ENCODE data around the gene TNNI3K. TPM values are rescaled to one million over a fixed set of nuclear protein-coding genes. Genes with fewer than 3 reads are reported as not detected.

The TNNI3K gene
- total RNA-seq, 1 experiment from 2014 or later, result 0.49 TPM

DNA sequence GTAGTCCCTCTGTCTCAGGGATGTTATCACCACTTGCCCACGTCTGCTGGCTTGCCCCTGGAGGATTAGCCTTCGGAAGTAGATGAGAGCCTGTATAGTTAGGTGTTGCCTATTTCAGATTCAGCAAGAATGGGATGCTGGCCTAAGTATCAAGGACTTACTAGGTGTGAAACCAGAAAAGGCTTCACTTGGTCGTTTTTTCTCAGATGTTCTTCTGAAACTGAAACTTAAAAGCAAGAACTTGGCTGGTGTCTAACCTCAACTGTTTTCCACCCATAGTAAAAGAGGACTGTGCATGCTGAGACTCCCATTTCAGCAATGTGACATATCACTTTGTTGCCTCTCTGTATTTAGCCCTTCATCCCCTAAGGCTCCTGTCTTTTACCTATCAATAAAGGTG, 344.2 kb downstream of the TNNI3K start:
- CTCF ChIA-PET, result no interaction called here
- POLR2A ChIA-PET, result no interaction called here
- H3K27ac ChIP-seq (ENCODE audit: low read depth, low read length), result no peak overlapping the region
- intact Hi-C loops (cut with micrococcal nuclease), result no loop called here
- H3K9me2 ChIP-seq (ENCODE audit: insufficient read depth), result no peaks in the 10 kb centered on the region
- no peaks in the 10 kb centered on the region for H3K9me3 ChIP-seq (ENCODE audit: control insufficient read depth in 1 of 2, insufficient read depth in 1 of 2, low read depth in 1 of 2, low read length in 2 of 2)
- DNase-seq (ENCODE audit: low read depth, low spot score) (no peak), ATAC-seq (no peak)
- H3K4me1 ChIP-seq (ENCODE audit: control insufficient read depth in 1 of 2, insufficient read depth in 2 of 2, low read length in 2 of 2), result no peaks in the 10 kb centered on the region
- no peak overlapping the region for H3K4me3 ChIP-seq (replicated peaks in 1 of 2; ENCODE audit: low read depth in 1 of 2, low read length in 2 of 2)
- RAD21 ChIA-PET (ENCODE audit: low non-redundant PET in 1 of 2, low total read pairs in 2 of 2, uncharacterized antibody in 2 of 2, unreplicated experiment in 2 of 2), result no interaction called here
- no peaks in the 10 kb centered on the region for H3K79me2 ChIP-seq (ENCODE audit: insufficient read depth, low read length)
- H4K20me1 ChIP-seq (ENCODE audit: insufficient read depth), result no peaks in the 10 kb centered on the region
- no peak for TF ChIP-seq POLR2AphosphoS5 (IDR thresholded peaks at IDR 0.05; ENCODE audit: low read depth, low read length)
- H2AFZ ChIP-seq (ENCODE audit: low read depth, low read length, poor library complexity, severe bottlenecking), result no peak overlapping the region
- H3K27me3 ChIP-seq (ENCODE audit: insufficient read depth, low read length), result peaks cover 5% of the 10 kb centered on the region; the same call in 1 of the 2 replicates
- no peak overlapping the region for H3K9ac ChIP-seq (ENCODE audit: low read length)
- no peaks in the 10 kb centered on the region for H3K36me3 ChIP-seq (ENCODE audit: control insufficient read depth in 1 of 2, insufficient read depth in 2 of 2, low read length in 2 of 2)
- BruUV-seq (replicated peaks), result no TSS peak
- no peak overlapping the region for H3K4me2 ChIP-seq (ENCODE audit: low read length)

- RAD21 ChIA-PET (ENCODE audit: low non-redundant PET in 1 of 2, low total read pairs in 2 of 2, uncharacterized antibody in 2 of 2, unreplicated experiment in 2 of 2), result no interaction called here
- Histone ChIP-seq H3K9me3 (ENCODE audit: control insufficient read depth in 1 of 2, insufficient read depth in 1 of 2, low read depth in 1 of 2, low read length in 2 of 2) (no peaks in the 10 kb centered on the region), H2AFZ (ENCODE audit: low read depth, low read length, poor library complexity, severe bottlenecking) (no peak overlapping the region), H3K27me3 (ENCODE audit: insufficient read depth, low read length) (0 out of 2 replicates have a peak, but pooled peaks cover 5% of the 10 kb centered on the region), H3K36me3 (ENCODE audit: control insufficient read depth in 1 of 2, insufficient read depth in 2 of 2, low read length in 2 of 2) (no peaks in the 10 kb centered on the region), H3K4me1 (ENCODE audit: control insufficient read depth in 1 of 2, insufficient read depth in 2 of 2, low read length in 2 of 2) (no peaks in the 10 kb centered on the region), H3K79me2 (ENCODE audit: insufficient read depth, low read length) (no peaks in the 10 kb centered on the region), H3K9ac (ENCODE audit: low read length) (no peak overlapping the region), H3K9me2 (ENCODE audit: insufficient read depth) (no peaks in the 10 kb centered on the region), H3K4me3 (replicated peaks in 1 of 2; ENCODE audit: low read depth in 1 of 2, low read length in 2 of 2) (no peak overlapping the region), H3K27ac (ENCODE audit: low read depth, low read length) (no peak overlapping the region), H3K4me2 (ENCODE audit: low read length) (no peak overlapping the region), H4K20me1 (ENCODE audit: insufficient read depth) (no peaks in the 10 kb centered on the region)
- BruUV-seq (replicated peaks), result no TSS peak
- ATAC-seq (no peak), DNase-seq (ENCODE audit: low read depth, low spot score) (no peak)
- intact Hi-C loops (cut with micrococcal nuclease), result no loop called here
- POLR2A ChIA-PET, result no interaction called here
- CTCF ChIA-PET, result no interaction called here
- TF ChIP-seq REST (IDR thresholded peaks at IDR 0.05; ENCODE audit: low read depth), result no peak
- no peak for TF ChIP-seq SRF (IDR thresholded peaks at IDR 0.05; ENCODE audit: low read depth)
- no peak for TF ChIP-seq YY1 (IDR thresholded peaks at IDR 0.05; ENCODE audit: extremely low read depth, insufficient replicate concordance, low read depth, low read length)
- no peak for TF ChIP-seq ELF1 (IDR thresholded peaks at IDR 0.05; ENCODE audit: borderline replicate concordance, low read depth)
- TF ChIP-seq FOSL1 (IDR thresholded peaks at IDR 0.05; ENCODE audit: low read depth), result no peak
- TF ChIP-seq EZH2phosphoT487 (IDR thresholded peaks at IDR 0.05; ENCODE audit: borderline replicate concordance), result no peak
- no peak for TF ChIP-seq TCF7L2 (IDR thresholded peaks at IDR 0.05; ENCODE audit: borderline replicate concordance, extremely low read depth, insufficient read depth, insufficient read length)
- no peak for TF ChIP-seq EZH2 (IDR thresholded peaks at IDR 0.05)
- TF ChIP-seq POLR2A (IDR thresholded peaks at IDR 0.05; ENCODE audit: borderline replicate concordance, extremely low read depth, insufficient read depth, insufficient read length), result no peak
- TF ChIP-seq ZFX (IDR thresholded peaks at IDR 0.05), result no peak
- TF ChIP-seq RAD21 (IDR thresholded peaks at IDR 0.05; ENCODE audit: low read depth), result no peak
- TF ChIP-seq POLR2AphosphoS5 (IDR thresholded peaks at IDR 0.05; ENCODE audit: low read depth, low read length), result no peak
- TF ChIP-seq CTCF (IDR thresholded peaks at IDR 0.05 in 2 of 3, conservative IDR thresholded peaks at IDR 0.05 in 1 of 3; ENCODE audit: borderline replicate concordance in 1 of 3, insufficient read depth in 1 of 3, low read depth in 2 of 3, low read length in 2 of 3), result no peak
- no peak for TF ChIP-seq CBX3 (IDR thresholded peaks at IDR 0.05; ENCODE audit: low read depth)
- no peak for TF ChIP-seq SIN3A (IDR thresholded peaks at IDR 0.05; ENCODE audit: low read depth)
- no peak for TF ChIP-seq JUND (IDR thresholded peaks at IDR 0.05)
Measured at GRCh38 chr1:74583397-74583796, 348.2 kb downstream of the TNNI3K start.
